Measurements from ENCODE around the gene OGA.
A peak's percentile ranks its signal among the peaks of the same experiment; 100 is the strongest.

The OGA gene

GRCh38 chr10:101777619-101778145 lies 40.6 kb downstream of the OGA start:
- H3K9me3 Mint-ChIP-seq: no peaks in the 10 kb centered on the region
- H3K4me3 Mint-ChIP-seq: no peak overlapping the region
- no peak for ATAC-seq

GRCh38 chr10:101776161-101776817 lies 42.0 kb downstream of the OGA start:
- Mint-ChIP-seq H3K27ac (no peak overlapping the region), H3K9me3 (no peaks in the 10 kb centered on the region), H3K4me3 (peak overlapping the region; percentile 42 to 68), H3K4me1 (peaks cover 55% of the 10 kb centered on the region), H3K27me3 (peaks cover 78% of the 10 kb centered on the region)
- DNase-seq (no peak), ATAC-seq (no peak)

More at GRCh38 chr10:101777619-101778145, 40.6 kb downstream of the OGA start:
- DNase-seq: no peak
- Mint-ChIP-seq H3K4me1 (peaks cover 69% of the 10 kb centered on the region), H3K27ac (no peak overlapping the region), H3K27me3 (peaks cover 64% of the 10 kb centered on the region)

- no peaks in the 10 kb centered on the region for H3K9me3 Mint-ChIP-seq
- no peak within 1 kb of the TSS for H3K27ac Mint-ChIP-seq
- ATAC-seq (no peak), DNase-seq (no peak)
- H3K4me1 Mint-ChIP-seq: peaks cover 48% of the 10 kb centered on the region
- peak within 1 kb of the TSS; percentile 42 to 68 for H3K4me3 Mint-ChIP-seq
- peaks cover 85% of the 10 kb centered on the region for H3K27me3 Mint-ChIP-seq
Observed at GRCh38 chr10:101775273-101776160, 42.7 kb downstream of the OGA start, which contains the start of gene FGF8. FGF8 (minus strand) TSS chr10:101776114; CDS start chr10:101775900, 214 bp downstream.

GRCh38 chr10:101774589-101775272 lies 43.5 kb downstream of the OGA start:
- no peak overlapping the region for H3K27ac Mint-ChIP-seq
- H3K4me3 Mint-ChIP-seq: peak overlapping the region; percentile 34 to 59
- H3K9me3 Mint-ChIP-seq: no peaks in the 10 kb centered on the region
- peak in 1 of 2 donors; percentile 14 for DNase-seq
- ATAC-seq: no peak
- peaks cover 93% of the 10 kb centered on the region for H3K27me3 Mint-ChIP-seq
- peaks cover 40% of the 10 kb centered on the region for H3K4me1 Mint-ChIP-seq

- H3K4me1 Mint-ChIP-seq: peaks cover 33% of the 10 kb centered on the region
- no peaks in the 10 kb centered on the region for H3K9me3 Mint-ChIP-seq
- H3K4me3 Mint-ChIP-seq: no peak overlapping the region
- no peak for ATAC-seq
- no peak overlapping the region for H3K27ac Mint-ChIP-seq
- H3K27me3 Mint-ChIP-seq: peaks cover 94% of the 10 kb centered on the region
- no peak for DNase-seq
Observed at GRCh38 chr10:101773923-101774588, 44.2 kb downstream of the OGA start.

- DNase-seq: no peak
- no peaks in the 10 kb centered on the region for H3K9me3 Mint-ChIP-seq
- no peak overlapping the region for H3K4me3 Mint-ChIP-seq
- no peak overlapping the region for H3K27ac Mint-ChIP-seq
- peaks cover 89% of the 10 kb centered on the region for H3K27me3 Mint-ChIP-seq
- H3K4me1 Mint-ChIP-seq: peaks cover 27% of the 10 kb centered on the region
- ATAC-seq: no peak
Observed at GRCh38 chr10:101772895-101773761, 45.1 kb downstream of the OGA start.

- H3K4me3 Mint-ChIP-seq: no peak overlapping the region
- no peak for ATAC-seq
- H3K4me1 Mint-ChIP-seq: peaks cover 27% of the 10 kb centered on the region
- no peak for DNase-seq
- H3K9me3 Mint-ChIP-seq: no peaks in the 10 kb centered on the region
- peaks cover 82% of the 10 kb centered on the region for H3K27me3 Mint-ChIP-seq
- no peak overlapping the region for H3K27ac Mint-ChIP-seq
Observed at GRCh38 chr10:101772017-101772894, 46.0 kb downstream of the OGA start.

- ATAC-seq: no peak
- H3K4me3 Mint-ChIP-seq: no peak overlapping the region
- H3K9me3 Mint-ChIP-seq: no peaks in the 10 kb centered on the region
- no peak for DNase-seq
- H3K27me3 Mint-ChIP-seq: peaks cover 82% of the 10 kb centered on the region
- peaks cover 21% of the 10 kb centered on the region for H3K4me1 Mint-ChIP-seq
- H3K27ac Mint-ChIP-seq: no peak overlapping the region
Observed at GRCh38 chr10:101771380-101771779, 46.9 kb downstream of the OGA start.

- Mint-ChIP-seq H3K9me3 (no peaks in the 10 kb centered on the region), H3K27me3 (peaks cover 87% of the 10 kb centered on the region), H3K27ac (no peak overlapping the region), H3K4me3 (no peak overlapping the region), H3K4me1 (peaks cover 21% of the 10 kb centered on the region)
- ATAC-seq: no peak
- no peak for DNase-seq
Observed at GRCh38 chr10:101770331-101771215, 47.7 kb downstream of the OGA start.

- Mint-ChIP-seq H3K4me1 (peaks cover 12% of the 10 kb centered on the region), H3K4me3 (no peak overlapping the region), H3K27ac (no peak overlapping the region), H3K27me3 (peaks cover 87% of the 10 kb centered on the region), H3K9me3 (no peaks in the 10 kb centered on the region)
- no peak for DNase-seq
- no peak for ATAC-seq
Observed at GRCh38 chr10:101769541-101770180, 48.6 kb downstream of the OGA start.

- Mint-ChIP-seq H3K27ac (no peak overlapping the region), H3K27me3 (peaks cover 80% of the 10 kb centered on the region), H3K4me3 (no peak overlapping the region), H3K4me1 (peaks cover 4% of the 10 kb centered on the region), H3K9me3 (no peaks in the 10 kb centered on the region)
- no peak for DNase-seq
- no peak for ATAC-seq
Observed at GRCh38 chr10:101768791-101769170, 49.5 kb downstream of the OGA start.

- H3K27me3 Mint-ChIP-seq: peaks cover 74% of the 10 kb centered on the region
- DNase-seq: no peak
Observed at GRCh38 chr10:101767966-101768790, 50.1 kb downstream of the OGA start.

More at GRCh38 chr10:101767966-101768790, 50.1 kb downstream of the OGA start:
- no peak overlapping the region for H3K27ac Mint-ChIP-seq
- H3K9me3 Mint-ChIP-seq: no peaks in the 10 kb centered on the region
- H3K4me1 Mint-ChIP-seq: no peaks in the 10 kb centered on the region
- no peak overlapping the region for H3K4me3 Mint-ChIP-seq
- no peak for ATAC-seq

Data from stimulated activated naive CD8-positive, alpha-beta T cell treated with anti-CD3 and anti-CD28 coated beads, Interleukin-15, amount 100 ng/mL, for 72 hours (primary cell).